Ishikawa (cell line): ENCODE measurements around the gene RAD9A.

Experiments used
- CEBPB ChIP-seq: IDR thresholded peaks from 2 replicates; pipeline ENCODE4 v1.6.1; 2012
- CREB1 ChIP-seq: IDR thresholded peaks from 2 replicates; pipeline ENCODE4 v1.6.1; 2012; ENCODE audit warnings: low read depth
- EGR1 ChIP-seq: IDR thresholded peaks from 2 replicates; pipeline ENCODE4 v1.6.1; 2012
- EP300 ChIP-seq: IDR thresholded peaks from 2 replicates; pipeline ENCODE4 v1.6.1; 2012; ENCODE audit warnings: borderline replicate concordance
- FOXM1 ChIP-seq: IDR thresholded peaks from 2 replicates; pipeline ENCODE4 v1.6.1; 2012; ENCODE audit warnings: low read depth, borderline replicate concordance
- MAX ChIP-seq: IDR thresholded peaks from 2 replicates; pipeline ENCODE4 v1.6.1; 2012
- NFIC ChIP-seq: IDR thresholded peaks from 2 replicates; pipeline ENCODE4 v1.6.1; 2012
- RAD21 ChIP-seq: IDR thresholded peaks from 2 replicates; pipeline ENCODE4 v1.6.1; 2012; ENCODE audit warnings: low read depth
- REST ChIP-seq: IDR thresholded peaks from 2 replicates; pipeline ENCODE4 v1.6.1; 2012; ENCODE audit warnings: low read depth, mild to moderate bottlenecking
- TAF1 ChIP-seq: IDR thresholded peaks from 2 replicates; pipeline ENCODE4 v1.6.1; 2012; ENCODE audit warnings: low read depth, mild to moderate bottlenecking
- TCF12 ChIP-seq: IDR thresholded peaks from 2 replicates; pipeline ENCODE4 v1.6.1; 2012; ENCODE audit warnings: low read depth
- TEAD4 ChIP-seq: IDR thresholded peaks from 2 replicates; pipeline ENCODE4 v1.6.1; 2012
- USF1 ChIP-seq: IDR thresholded peaks from 2 replicates; pipeline ENCODE4 v1.6.1; 2012
- YY1 ChIP-seq: IDR thresholded peaks from 2 replicates; pipeline ENCODE4 v1.6.1; 2012; ENCODE audit warnings: low read depth
- ZBTB7A ChIP-seq: IDR thresholded peaks from 2 replicates; pipeline ENCODE4 v1.6.1; 2012; ENCODE audit warnings: low read depth

The RAD9A gene

GRCh38 chr11:67364169-67364568 is 27.6 kb upstream of the RAD9A start:
- no peak for TF ChIP-seq RAD21

GRCh38 chr11:67364783-67365722 is 26.7 kb upstream of the RAD9A start:
- TF ChIP-seq USF1 (no peak), ZBTB7A (no peak), RAD21 (no peak), TAF1 (no peak), REST (no peak), CEBPB (no peak), CREB1 (no peak), FOXM1 (no peak), TCF12 (no peak), NFIC (no peak)

GRCh38 chr11:67365736-67366444 is 25.9 kb upstream of the RAD9A start:
- no peak for TF ChIP-seq YY1

- TF ChIP-seq EP300 (no peak), YY1 (no peak), ZBTB7A (no peak), TAF1 (no peak), REST (no peak), TEAD4 (no peak), MAX (no peak), NFIC (no peak)
Observed at GRCh38 chr11:67366546-67366945, 25.2 kb upstream of the RAD9A start.

- TF ChIP-seq USF1 (no peak), EP300 (peak; percentile 24; the same call in 1 of the 2 replicates), REST (no peak), TEAD4 (no peak), FOXM1 (no peak), TAF1 (no peak), MAX (peak; percentile 60), CEBPB (no peak), YY1 (no peak), NFIC (peak; percentile 83), CREB1 (no peak), TCF12 (no peak), ZBTB7A (no peak), RAD21 (no peak), EGR1 (no peak)
Observed at GRCh38 chr11:67366961-67367760, 24.6 kb upstream of the RAD9A start.
